ENCODE data around the gene MPEG1. TPM values are rescaled to one million over a fixed set of nuclear protein-coding genes. Genes with fewer than 3 reads are reported as not detected.

Gene MPEG1
- total RNA-seq, result not detected in 2 replicates

DNA sequence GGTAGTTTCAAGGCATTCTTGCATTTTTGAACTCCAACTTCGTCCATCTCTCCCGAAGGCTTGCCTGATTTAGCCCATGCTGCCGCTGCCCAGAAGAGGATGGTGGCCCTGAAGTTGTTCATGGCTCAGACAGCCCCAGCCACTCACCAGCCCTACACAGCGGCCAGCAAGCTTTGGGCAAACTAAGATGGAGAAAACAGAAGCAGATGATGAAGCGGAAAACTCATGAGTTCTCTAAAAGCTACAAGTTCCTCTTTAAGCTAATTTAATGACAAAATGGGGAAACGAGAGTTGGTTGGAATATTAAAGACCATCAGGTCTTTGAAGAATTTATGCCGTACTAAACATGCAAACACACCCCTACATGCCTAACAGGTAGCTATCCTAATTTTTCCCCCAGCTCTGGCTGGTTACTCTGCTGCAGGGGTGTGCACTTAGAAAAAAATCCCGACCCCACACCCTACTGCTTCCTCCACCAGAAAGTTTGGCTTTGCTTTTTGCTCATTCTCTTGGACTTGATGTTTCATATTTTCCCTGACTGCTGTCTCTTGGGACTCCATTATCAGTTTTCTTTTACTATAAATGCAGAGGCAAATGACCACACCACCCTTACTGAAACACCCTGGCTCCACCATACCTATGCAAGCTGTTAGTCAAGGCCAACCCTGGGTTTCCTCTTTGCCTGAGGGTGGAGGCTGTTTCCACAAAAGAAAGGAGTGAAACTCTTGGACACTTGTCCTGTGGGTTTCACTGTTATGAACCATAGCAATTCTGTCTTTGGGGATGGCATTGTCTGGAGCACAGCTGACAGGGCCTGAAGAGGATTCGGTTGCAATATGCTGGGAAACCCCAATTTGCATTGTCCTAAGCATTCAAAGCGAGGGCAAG, at the start of gene MPEG1:
MPEG1 (minus strand) TSS at position 184 of the 888 bp plus-strand sequence; CDS start at position 122, 62 bp downstream.

GRCh38 chr11:59171508-59172322, 41.0 kb downstream of the MPEG1 start, which contains the start of gene DTX4:
DTX4 (plus strand) TSS chr11:59172132; CDS start chr11:59172596, 464 bp downstream.

Other genes starting within 250 kb of the MPEG1 start
- gene GLYATL1B, start 126.6 kb downstream of the MPEG1 start, total RNA-seq, result not detected in 2 replicates
- gene FAM111B, start 105.7 kb downstream of the MPEG1 start, total RNA-seq, result 3.5 and 22.4 TPM in 2 replicates
- 47.1 and 64.7 TPM in 2 replicates for gene FAM111A, start 70.1 kb downstream of the MPEG1 start, total RNA-seq
- gene DTX4, start 40.8 kb downstream of the MPEG1 start, total RNA-seq, result 0.22 and 0.25 TPM in 2 replicates
- gene OR5AN1, start 146.0 kb upstream of the MPEG1 start, total RNA-seq, result not detected in 2 replicates
- not detected in 2 replicates for gene OR5A2, start 213.5 kb upstream of the MPEG1 start, total RNA-seq
- not detected in 2 replicates for gene OR5A1, start 223.5 kb upstream of the MPEG1 start, total RNA-seq
- gene OR4D6, start 244.0 kb upstream of the MPEG1 start, total RNA-seq, result not detected in 2 replicates